ENCODE measurements around the gene RXYLT1.
A peak's percentile ranks its signal among the peaks of the same experiment; 100 is the strongest.

Gene RXYLT1

GRCh38 chr12:63844391-63845341 is 65.0 kb downstream of the RXYLT1 start, which contains the start of gene SRGAP1:
TSS of gene SRGAP1 (plus strand) at chr12:63844700. CDS start at chr12:63844817, 117 bp downstream.
- peak; percentile 25 to 40 for DNase-seq

GRCh38 chr12:63845726-63846125 is 66.0 kb downstream of the RXYLT1 start:
- DNase-seq: no peak

- no peak for DNase-seq
These were observed 66.7 kb downstream of the RXYLT1 start for GRCh38 chr12:63846238-63846967.

GRCh38 chr12:63848450-63848849 is 68.7 kb downstream of the RXYLT1 start:
- DNase-seq: no peak

- DNase-seq: no peak
These were observed 69.5 kb downstream of the RXYLT1 start for GRCh38 chr12:63849106-63849620.

- DNase-seq: no peak
These were observed 69.9 kb downstream of the RXYLT1 start for GRCh38 chr12:63849641-63850040.

GRCh38 chr12:63853978-63854377 is 74.3 kb downstream of the RXYLT1 start:
- DNase-seq: no peak

GRCh38 chr12:63855299-63855698 is 75.6 kb downstream of the RXYLT1 start:
- no peak for DNase-seq

- DNase-seq: no peak
These were observed 78.3 kb downstream of the RXYLT1 start for GRCh38 chr12:63857771-63858670.

Data from Kasumi-1 (cell line).